PC-9 (cell line): ENCODE data around the gene FN3KRP.
"Not testable (repeated sequence)": the region's sequence is repeated elsewhere in the genome, so short reads cannot be mapped to it uniquely, and the experiment has no call there.

ENCODE experiments used
- CTCF ChIP-seq: fragments of 200-600 bp; sonication (generic); conservative IDR thresholded peaks from 2 replicates; pipeline ENCODE4 v1.6.1; 2017; ENCODE audit warnings: mixed run types, antibody characterized with exemption, mild to moderate bottlenecking, moderate library complexity
- EZH2 ChIP-seq: fragments of 200-600 bp; sonication (generic); IDR thresholded peaks from 2 replicates; pipeline ENCODE4 v1.8.0; 2017; ENCODE audit warnings: antibody characterized with exemption, low read depth

GRCh38 chr17:82774456-82774855 is 58.0 kb downstream of the FN3KRP start:
- not testable (repeated sequence) for TF ChIP-seq CTCF, EZH2
